SU-DHL-6 (cell line): ENCODE data around the gene MST1.

Experiments
- CTCF ChIP-seq: fragments of 200-600 bp; sonication (generic); IDR thresholded peaks from one replicate; pipeline ENCODE4 v1.5.1; 2017; ENCODE audit warnings: antibody characterized with exemption, mild to moderate bottlenecking, low read length, moderate library complexity; ENCODE audit not compliant: insufficient read depth, poor library complexity, severe bottlenecking
- EZH2phosphoT487 ChIP-seq: fragments of 200-600 bp; sonication (generic), shearing (Covaris generic); conservative IDR thresholded peaks from 2 replicates; pipeline ENCODE4 v1.6.1; 2018; ENCODE audit warnings: mild to moderate bottlenecking, antibody characterized with exemption, low read length, moderate library complexity, mixed read lengths

- TF ChIP-seq CTCF (no peak), EZH2phosphoT487 (no peak)
Measured at GRCh38 chr3:49704629-49705028, 15.4 kb upstream of the MST1 start.
